Measurements from ENCODE around the gene PHLDB3. TPM values are rescaled to one million over a fixed set of nuclear protein-coding genes. Genes with fewer than 3 reads are reported as not detected.
A peak's percentile ranks its signal among the peaks of the same experiment; 100 is the strongest.

PHLDB3 gene
- polyA plus RNA-seq, 1 experiment = 5.3 TPM

DNA sequence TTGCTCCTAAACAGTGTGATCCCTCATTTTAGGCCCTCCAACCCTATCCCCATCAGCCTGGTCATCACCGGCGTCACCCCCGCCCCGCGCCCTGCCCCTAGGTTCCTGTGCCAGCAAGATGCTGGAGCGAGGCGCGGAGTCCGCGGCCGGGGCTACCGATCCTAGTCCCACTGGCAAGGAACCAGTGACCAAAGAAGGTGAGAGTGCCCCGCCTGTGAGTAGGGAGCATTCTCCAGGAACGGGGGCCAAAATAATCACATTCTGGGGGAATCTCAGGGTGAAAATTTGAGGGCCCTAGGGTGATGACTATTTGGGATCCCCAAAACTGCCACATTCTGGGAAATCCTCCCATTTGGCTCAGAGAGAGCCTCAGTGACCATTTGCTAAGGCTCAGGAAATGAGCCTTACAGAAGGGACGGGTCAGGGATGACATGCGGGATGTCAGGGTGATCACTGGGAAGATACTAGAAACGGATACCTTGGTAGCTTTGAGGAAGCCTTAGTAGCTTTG is 29.8 kb upstream of the PHLDB3 start:
- POLR2A ChIA-PET = interaction anchor here (0.7 kb wide), 1 partner anchor 114 kb away, joined by 5 read pairs; no protein-coding TSS in a partner anchor
- peak overlapping the region; percentile 28 for H3K4me3 ChIP-seq (ENCODE audit: low read depth, low read length)

DNA sequence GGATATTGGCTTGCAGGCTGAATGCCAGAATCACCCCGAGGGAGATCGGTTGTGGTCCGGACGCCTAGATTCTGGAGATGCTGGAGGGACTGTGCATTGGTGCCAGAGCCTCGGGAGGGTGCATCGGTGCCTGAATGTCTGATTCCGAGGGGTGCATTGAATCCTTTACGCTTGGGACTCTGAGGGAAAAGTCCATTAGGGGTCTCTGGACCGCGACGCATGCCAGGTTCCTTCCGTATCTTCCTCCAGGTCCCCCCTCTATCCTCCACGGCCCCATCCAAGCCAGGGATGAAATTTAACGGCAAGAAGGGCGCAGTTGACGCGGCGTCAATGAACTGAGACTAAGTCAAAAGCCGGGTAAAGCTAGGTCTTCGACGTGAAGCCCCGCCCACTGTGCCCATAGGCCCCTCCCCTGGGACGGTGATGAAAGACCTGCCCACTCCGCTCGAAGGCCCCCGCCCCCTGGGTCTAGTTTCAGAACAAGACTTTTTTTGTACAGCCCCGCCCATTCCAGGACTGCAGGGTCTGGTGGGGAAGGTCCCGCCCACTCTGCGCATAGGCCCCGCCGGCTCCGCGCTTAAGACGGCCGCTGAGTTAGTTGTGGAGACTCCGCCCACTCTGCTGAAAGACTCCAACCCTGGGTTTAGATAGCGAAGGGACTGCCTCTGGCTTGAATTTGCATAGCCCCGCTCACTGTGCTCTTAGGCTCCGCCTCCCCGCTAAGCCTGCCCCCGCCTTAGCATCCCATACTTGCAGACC is 29.2 kb upstream of the PHLDB3 start:
- peak overlapping the region; percentile 57 for H3K4me3 ChIP-seq (ENCODE audit: low read depth, low read length)
- H3K36me3 ChIP-seq (ENCODE audit: control insufficient read depth, insufficient read depth, low read length) = no peaks in the 10 kb centered on the region
- CTCF ChIA-PET = interaction anchor here (0.7 to 4.7 kb wide), 5 partner anchors 12 to 342 kb away, joined by 3 to 43 read pairs (median 5); partner anchors contain the start of genes IRGQ and ZNF576
- peak; percentile 99 for DNase-seq (ENCODE audit: low read depth)
- POLR2A ChIA-PET = interaction anchor here (0.7 kb wide), 1 partner anchor 115 kb away, joined by 5 read pairs; no protein-coding TSS in a partner anchor
- TF ChIP-seq, protein P1, sequence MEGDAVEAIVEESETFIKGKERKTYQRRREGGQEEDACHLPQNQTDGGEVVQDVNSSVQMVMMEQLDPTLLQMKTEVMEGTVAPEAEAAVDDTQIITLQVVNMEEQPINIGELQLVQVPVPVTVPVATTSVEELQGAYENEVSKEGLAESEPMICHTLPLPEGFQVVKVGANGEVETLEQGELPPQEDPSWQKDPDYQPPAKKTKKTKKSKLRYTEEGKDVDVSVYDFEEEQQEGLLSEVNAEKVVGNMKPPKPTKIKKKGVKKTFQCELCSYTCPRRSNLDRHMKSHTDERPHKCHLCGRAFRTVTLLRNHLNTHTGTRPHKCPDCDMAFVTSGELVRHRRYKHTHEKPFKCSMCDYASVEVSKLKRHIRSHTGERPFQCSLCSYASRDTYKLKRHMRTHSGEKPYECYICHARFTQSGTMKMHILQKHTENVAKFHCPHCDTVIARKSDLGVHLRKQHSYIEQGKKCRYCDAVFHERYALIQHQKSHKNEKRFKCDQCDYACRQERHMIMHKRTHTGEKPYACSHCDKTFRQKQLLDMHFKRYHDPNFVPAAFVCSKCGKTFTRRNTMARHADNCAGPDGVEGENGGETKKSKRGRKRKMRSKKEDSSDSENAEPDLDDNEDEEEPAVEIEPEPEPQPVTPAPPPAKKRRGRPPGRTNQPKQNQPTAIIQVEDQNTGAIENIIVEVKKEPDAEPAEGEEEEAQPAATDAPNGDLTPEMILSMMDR (IDR thresholded peaks at IDR 0.05; ENCODE audit: insufficient read depth, low read depth, low read length) = no peak
- no peaks in the 10 kb centered on the region for H3K27me3 ChIP-seq (ENCODE audit: control insufficient read depth, insufficient read depth, low read length)

More for the DNA sequence above, 29.8 kb upstream of the PHLDB3 start:
- Histone ChIP-seq H3K27me3 (ENCODE audit: control insufficient read depth, insufficient read depth, low read length) (no peaks in the 10 kb centered on the region), H3K36me3 (ENCODE audit: control insufficient read depth, insufficient read depth, low read length) (no peaks in the 10 kb centered on the region)
- CTCF ChIA-PET = interaction anchor here (1.1 to 4.7 kb wide), 5 partner anchors 15 to 342 kb away, joined by 3 to 43 read pairs (median 5); partner anchors contain the start of genes IRGQ and ZNF576
- no peak for DNase-seq (ENCODE audit: low read depth)
- TF ChIP-seq, protein P1 (IDR thresholded peaks at IDR 0.05; ENCODE audit: insufficient read depth, low read depth, low read length) = no peak

DNA sequence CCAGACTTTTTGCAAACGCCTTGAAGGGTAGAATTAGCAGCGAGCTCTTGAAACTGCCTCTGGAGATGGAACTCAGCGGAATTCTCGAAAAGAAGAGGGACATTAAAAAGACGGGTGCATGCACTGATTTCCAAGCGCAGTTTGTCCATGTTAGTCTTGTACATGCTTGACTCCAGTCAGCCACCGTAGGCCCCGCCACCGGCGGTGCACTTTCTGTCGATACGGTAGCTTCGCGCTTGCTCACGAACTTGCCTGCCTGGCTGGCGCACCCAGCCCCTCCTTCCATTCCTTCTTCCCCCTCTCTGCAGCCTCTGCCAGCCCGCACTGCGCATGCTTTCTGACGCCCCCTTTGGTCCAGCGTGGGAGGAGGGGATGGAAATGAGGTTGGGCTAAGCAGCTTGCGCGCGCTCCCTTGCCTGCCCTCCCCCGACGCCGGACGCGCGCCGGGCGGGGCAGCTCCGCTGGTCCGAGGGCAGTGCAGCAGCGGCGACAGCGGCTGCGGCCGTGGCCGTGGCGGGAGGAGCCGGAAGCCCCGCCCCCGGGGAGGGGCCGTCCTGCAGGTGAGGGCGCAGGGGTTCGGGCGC is 28.5 kb upstream of the PHLDB3 start, which contains the start of gene ZNF575:
TSS of gene ZNF575 (plus strand) at position 227 of the 584 bp plus-strand sequence. CDS start 1,235 bp downstream, outside the sequence.
- Histone ChIP-seq H3K4me3 (ENCODE audit: low read depth, low read length) (peak within 1 kb of the TSS; percentile 57), H3K27me3 (ENCODE audit: control insufficient read depth, insufficient read depth, low read length) (no peaks in the 10 kb centered on the region), H3K36me3 (ENCODE audit: control insufficient read depth, insufficient read depth, low read length) (no peaks in the 10 kb centered on the region)
- TF ChIP-seq, protein P1 (IDR thresholded peaks at IDR 0.05; ENCODE audit: insufficient read depth, low read depth, low read length) = no peak
- DNase-seq (ENCODE audit: low read depth) = peak; percentile 79
- ChIA-PET POLR2A (interaction anchor here (0.6 kb wide), 1 partner anchor 29 kb away, joined by 4 read pairs; the partner anchor contains the start of gene PHLDB3), CTCF (interaction anchor here (0.7 to 4.7 kb wide), 5 partner anchors 11 to 108 kb away, joined by 3 to 43 read pairs (median 5); partner anchors contain the start of genes IRGQ and ZNF576)

DNA sequence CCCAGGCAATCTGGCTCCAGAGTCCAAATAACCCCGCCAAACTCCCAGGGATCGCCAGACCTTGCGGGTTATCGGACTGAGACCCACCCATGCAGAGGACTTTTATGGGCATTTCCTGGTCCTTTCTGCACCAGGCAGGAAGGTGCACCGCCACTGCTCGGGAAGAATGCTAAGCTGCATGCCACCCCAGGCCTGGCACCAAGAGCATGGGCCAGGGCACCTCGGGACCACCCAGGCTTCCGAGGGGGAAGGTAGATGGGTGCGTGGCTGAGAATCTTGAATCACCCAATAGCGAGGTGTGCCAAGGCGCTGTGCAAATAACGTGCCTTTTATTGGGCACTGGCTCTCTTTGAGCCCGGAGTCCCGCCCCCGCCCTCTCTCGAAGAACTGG is 28.0 kb upstream of the PHLDB3 start:
- ChIA-PET POLR2A (interaction anchor here (0.6 kb wide), 1 partner anchor 28 kb away, joined by 4 read pairs; the partner anchor contains the start of gene PHLDB3), CTCF (interaction anchor here (0.7 to 4.7 kb wide), 5 partner anchors 10 to 108 kb away, joined by 3 to 43 read pairs (median 4); partner anchors contain the start of genes IRGQ and ZNF576)
- no peak for DNase-seq (ENCODE audit: low read depth)
- Histone ChIP-seq H3K27me3 (ENCODE audit: control insufficient read depth, insufficient read depth, low read length) (no peaks in the 10 kb centered on the region), H3K4me3 (ENCODE audit: low read depth, low read length) (peak overlapping the region; percentile 57), H3K36me3 (ENCODE audit: control insufficient read depth, insufficient read depth, low read length) (no peaks in the 10 kb centered on the region)
- TF ChIP-seq, protein P1 (IDR thresholded peaks at IDR 0.05; ENCODE audit: insufficient read depth, low read depth, low read length) = no peak
